ENCODE measurements around the gene SPAG8.

Gene SPAG8

GRCh38 chr9:35840881-35841644 is 29.0 kb upstream of the SPAG8 start:
- no peak for DNase-seq (ENCODE audit: low read depth in 2 of 2)

GRCh38 chr9:35839926-35840325 is 27.9 kb upstream of the SPAG8 start:
- DNase-seq (ENCODE audit: low read depth in 2 of 2), result no peak

GRCh38 chr9:35836595-35836994 is 24.5 kb upstream of the SPAG8 start:
- no peak for DNase-seq (ENCODE audit: low read depth in 2 of 2)

GRCh38 chr9:35835766-35836165 is 23.7 kb upstream of the SPAG8 start:
- DNase-seq (ENCODE audit: low read depth in 2 of 2), result no peak

- DNase-seq (ENCODE audit: low read depth in 2 of 2), result no peak
Observed at GRCh38 chr9:35835216-35835632, 23.2 kb upstream of the SPAG8 start.

GRCh38 chr9:35834260-35835215 is 22.5 kb upstream of the SPAG8 start:
- no peak for DNase-seq (ENCODE audit: low read depth in 2 of 2)

- no peak for DNase-seq (ENCODE audit: low read depth in 2 of 2)
Observed at GRCh38 chr9:35832814-35833213, 20.8 kb upstream of the SPAG8 start.

GRCh38 chr9:35831040-35831439 is 19.0 kb upstream of the SPAG8 start:
- no peak for DNase-seq (ENCODE audit: low read depth in 2 of 2)

- DNase-seq (ENCODE audit: low read depth in 2 of 2), result no peak
Observed at GRCh38 chr9:35829764-35830096, 17.7 kb upstream of the SPAG8 start.

GRCh38 chr9:35829084-35829763 is 17.2 kb upstream of the SPAG8 start, which contains the start of gene TMEM8B:
Gene TMEM8B, plus strand, starts transcription at chr9:35829228. Its CDS starts 220 bp downstream, at chr9:35829448.
- peak; percentile 63 to 69 for DNase-seq (ENCODE audit: low read depth in 2 of 2)

GRCh38 chr9:35828716-35829083 is 16.6 kb upstream of the SPAG8 start, which contains the start of gene FAM221B:
Gene FAM221B, minus strand, starts transcription at chr9:35828732. Its CDS starts 2,571 bp downstream, at chr9:35826161.
- DNase-seq (ENCODE audit: low read depth in 2 of 2), result no peak

GRCh38 chr9:35827486-35827885 is 15.4 kb upstream of the SPAG8 start:
- no peak for DNase-seq (ENCODE audit: low read depth in 2 of 2)

GRCh38 chr9:35826071-35826701 is 14.1 kb upstream of the SPAG8 start:
- no peak for DNase-seq (ENCODE audit: low read depth in 2 of 2)

- no peak for DNase-seq (ENCODE audit: low read depth in 2 of 2)
Observed at GRCh38 chr9:35822926-35823325, 10.9 kb upstream of the SPAG8 start.

- peak; percentile 54 to 56 for DNase-seq (ENCODE audit: low read depth in 2 of 2)
Observed at GRCh38 chr9:35820076-35820475, 8.0 kb upstream of the SPAG8 start.

- no peak for DNase-seq (ENCODE audit: low read depth in 2 of 2)
Observed at GRCh38 chr9:35818341-35818740, 6.3 kb upstream of the SPAG8 start.

- no peak for DNase-seq (ENCODE audit: low read depth in 2 of 2)
Observed at GRCh38 chr9:35816708-35817107, 4.6 kb upstream of the SPAG8 start.

- DNase-seq (ENCODE audit: low read depth in 2 of 2), result peak; percentile 98
Observed at GRCh38 chr9:35814841-35815543, 2.9 kb upstream of the SPAG8 start, which contains the start of gene HINT2. Gene HINT2, minus strand, starts transcription at chr9:35815042. Its CDS starts 63 bp downstream, at chr9:35814979.

GRCh38 chr9:35814106-35814840 is 2.2 kb upstream of the SPAG8 start:
- DNase-seq (ENCODE audit: low read depth in 2 of 2), result no peak

GRCh38 chr9:35813434-35814105 is 1.5 kb upstream of the SPAG8 start:
- no peak for DNase-seq (ENCODE audit: low read depth in 2 of 2)
